Esophagus (tissue), 2 donors: ENCODE data around the gene TBC1D17. TPM values are rescaled to one million over a fixed set of nuclear protein-coding genes. Genes with fewer than 3 reads are reported as not detected.

Experiments used
- H3K27ac ChIP-seq, 2 donors: one replicate each; pipeline ENCODE4 v1.5.1; 2013; ENCODE audit warnings: low read depth in 2 of 2, mild to moderate bottlenecking in 2 of 2, inconsistent platforms in 1 of 2, low read length in 1 of 2, moderate library complexity in 1 of 2
- H3K27me3 ChIP-seq, 2 donors: one replicate each; pipeline ENCODE4 v1.6.1; 2013; ENCODE audit warnings: low read length in 2 of 2, control low read depth in 1 of 2, mild to moderate bottlenecking in 1 of 2; ENCODE audit not compliant: insufficient read depth in 2 of 2, control insufficient read depth in 1 of 2
- H3K36me3 ChIP-seq, 2 donors: one replicate each; pipeline ENCODE4 v1.6.1; 2013; ENCODE audit warnings: low read length in 1 of 2; ENCODE audit not compliant: control insufficient read depth in 2 of 2, insufficient read depth in 2 of 2
- H3K4me1 ChIP-seq, 2 donors: one replicate each; pipeline ENCODE4 v1.6.1; 2013; ENCODE audit warnings: low read length in 1 of 2; ENCODE audit not compliant: control insufficient read depth in 2 of 2, insufficient read depth in 2 of 2
- H3K4me3 ChIP-seq, 2 donors: one replicate each; pipeline ENCODE4 v1.5.1; 2013; ENCODE audit warnings: low read length in 2 of 2, mild to moderate bottlenecking in 2 of 2, low read depth in 1 of 2, moderate library complexity in 1 of 2
- H3K9me3 ChIP-seq, 2 donors: one replicate each; pipeline ENCODE4 v1.6.1; 2013; ENCODE audit warnings: mild to moderate bottlenecking in 2 of 2, low read depth in 1 of 2, low read length in 1 of 2, moderate library complexity in 1 of 2; ENCODE audit not compliant: control insufficient read depth in 2 of 2, insufficient read depth in 1 of 2
- WGBS, 2 donors: extraction: QIAGEN DNeasy Blood & Tissue Kit; methylation state at CpG; one replicate each; pipeline ENCODE4 v1.1.7; 2013; 5-methylcytosine and 5-hydroxymethylcytosine counted together
- polyA plus RNA-seq, 2 donors: library from polyadenylated mRNA; stranded (reverse); fragments of 200-250 nt; gene quantifications; one replicate each; pipeline ENCODE4 v1.2.3, GENCODE V29; 2013
- donor health status: healthy with polysubstance abuse.
- donor health status: Bipolar disorder and iron deficiency.

TBC1D17 gene
- polyA plus RNA-seq, 2 donors, result 21.8 to 32.6 TPM

- Histone ChIP-seq H3K36me3 (peaks cover 6 to 21% of the 10 kb centered on the region in 2 donors), H3K9me3 (no peaks in the 10 kb centered on the region), H3K4me3 (no peak overlapping the region), H3K27ac (no peak overlapping the region), H3K4me1 (peaks cover 0 to 6% of the 10 kb centered on the region in 2 donors), H3K27me3 (no peaks in the 10 kb centered on the region)
- WGBS, 2 donors, result 92 to 93% methylated on average over 23 of the region's 23 CpGs
These were observed 11.7 kb downstream of the TBC1D17 start for GRCh38 chr19:49889038-49889686.

- Histone ChIP-seq H3K36me3 (peaks cover 0 to 14% of the 10 kb centered on the region in 2 donors), H3K9me3 (no peaks in the 10 kb centered on the region), H3K27ac (peak overlapping the region in 1 of 2 donors; percentile 20), H3K27me3 (no peaks in the 10 kb centered on the region), H3K4me3 (peak overlapping the region; percentile 17 to 35), H3K4me1 (peaks cover 0 to 6% of the 10 kb centered on the region in 2 donors)
- 22 to 28% methylated on average over 69 to 71 of the region's 71 CpGs for WGBS, 2 donors
These were observed 12.3 kb downstream of the TBC1D17 start for GRCh38 chr19:49889687-49890348.

DNA sequence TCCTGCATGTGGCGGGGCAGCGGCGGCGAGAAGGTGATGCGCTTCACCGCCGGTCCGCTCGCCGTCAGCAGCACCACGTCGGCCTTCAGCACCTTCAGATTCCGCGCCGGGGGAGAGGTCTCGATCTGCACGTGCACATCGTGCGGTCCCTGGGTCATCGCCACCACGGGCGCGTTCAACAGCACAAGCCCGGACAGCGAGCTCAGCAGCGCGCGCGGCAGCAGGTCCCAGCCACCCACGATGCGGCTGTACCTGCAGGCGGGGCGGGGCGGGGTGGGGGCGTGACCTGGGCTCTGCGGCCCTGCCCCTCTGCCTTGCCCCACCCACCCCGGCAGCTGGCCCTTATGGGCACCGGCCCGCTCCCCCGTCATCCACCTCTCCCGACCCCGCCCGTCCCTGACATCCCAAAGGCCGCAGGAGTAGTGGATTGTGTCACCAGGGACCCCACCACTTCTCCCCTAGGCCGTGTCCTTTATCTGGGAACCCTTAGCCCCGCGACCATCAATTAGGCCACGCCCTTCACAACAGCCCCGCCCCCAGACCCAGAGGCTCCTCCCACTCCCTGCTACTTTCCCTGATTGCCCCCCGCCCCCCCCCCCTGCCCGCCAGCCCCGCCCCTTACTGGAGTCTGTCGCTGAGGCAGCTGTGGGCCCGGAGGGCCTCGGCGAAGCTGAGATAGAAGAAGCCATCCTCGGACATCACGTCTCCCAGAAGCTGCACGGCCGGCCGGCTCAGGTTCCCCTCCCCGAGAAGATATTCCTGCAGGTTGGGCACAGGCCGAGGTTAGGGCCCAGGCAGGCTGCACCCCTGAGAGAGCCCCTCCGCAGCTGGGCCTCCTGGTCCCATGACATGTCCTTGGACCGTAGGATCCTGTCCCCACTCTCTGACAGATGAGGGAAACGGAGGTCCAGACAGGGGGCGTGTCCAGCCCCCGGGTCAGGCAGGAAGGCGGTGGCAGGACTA, 13.1 kb downstream of the TBC1D17 start:
- H3K36me3 ChIP-seq, result peaks cover 0 to 12% of the 10 kb centered on the region in 2 donors
- H3K4me1 ChIP-seq, result peaks cover 0 to 6% of the 10 kb centered on the region in 2 donors
- no peaks in the 10 kb centered on the region for H3K27me3 ChIP-seq
- H3K27ac ChIP-seq, result peak overlapping the region in 1 of 2 donors; percentile 20
- peak overlapping the region; percentile 17 to 35 for H3K4me3 ChIP-seq
- peaks cover 0 to under 1% of the 10 kb centered on the region in 2 donors for H3K9me3 ChIP-seq
- 13 to 14% methylated on average over 65 to 68 of the region's 69 CpGs for WGBS, 2 donors

DNA sequence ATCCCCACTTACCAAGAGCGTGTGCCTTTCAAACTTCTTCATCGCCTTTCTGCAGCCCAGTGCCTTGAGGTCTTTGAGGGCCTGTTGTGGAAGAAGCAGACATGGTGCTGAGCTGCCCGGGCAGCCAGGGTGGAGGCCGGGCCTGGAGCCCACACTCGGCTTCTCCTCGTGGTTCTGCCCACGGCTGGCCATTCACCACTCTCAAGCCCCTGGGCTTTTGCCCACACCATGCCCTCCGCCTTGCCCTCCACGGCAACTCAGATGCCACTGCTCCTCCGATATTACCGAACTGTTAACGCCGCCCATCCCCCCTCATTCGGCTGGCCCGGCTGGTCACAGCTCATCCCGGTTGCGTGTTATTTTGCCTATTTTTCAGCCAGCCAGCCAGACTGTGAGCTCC, 13.9 kb downstream of the TBC1D17 start:
- Histone ChIP-seq H3K9me3 (peaks cover 0 to 2% of the 10 kb centered on the region in 2 donors), H3K4me1 (peaks cover 0 to 6% of the 10 kb centered on the region in 2 donors), H3K27me3 (no peaks in the 10 kb centered on the region), H3K27ac (no peak overlapping the region), H3K36me3 (peaks cover 0 to 11% of the 10 kb centered on the region in 2 donors), H3K4me3 (no peak overlapping the region)
- 83 to 85% methylated on average over 17 of the region's 17 CpGs for WGBS, 2 donors

GRCh38 chr19:49892716-49893115, 15.2 kb downstream of the TBC1D17 start:
- Histone ChIP-seq H3K27me3 (no peaks in the 10 kb centered on the region), H3K27ac (no peak overlapping the region), H3K36me3 (peaks cover 0 to 5% of the 10 kb centered on the region in 2 donors), H3K9me3 (peaks cover 0 to 2% of the 10 kb centered on the region in 2 donors), H3K4me1 (peaks cover 0 to 6% of the 10 kb centered on the region in 2 donors), H3K4me3 (no peak overlapping the region)
- 87 to 88% methylated on average over 1 of the region's 1 CpG for WGBS, 2 donors

DNA sequence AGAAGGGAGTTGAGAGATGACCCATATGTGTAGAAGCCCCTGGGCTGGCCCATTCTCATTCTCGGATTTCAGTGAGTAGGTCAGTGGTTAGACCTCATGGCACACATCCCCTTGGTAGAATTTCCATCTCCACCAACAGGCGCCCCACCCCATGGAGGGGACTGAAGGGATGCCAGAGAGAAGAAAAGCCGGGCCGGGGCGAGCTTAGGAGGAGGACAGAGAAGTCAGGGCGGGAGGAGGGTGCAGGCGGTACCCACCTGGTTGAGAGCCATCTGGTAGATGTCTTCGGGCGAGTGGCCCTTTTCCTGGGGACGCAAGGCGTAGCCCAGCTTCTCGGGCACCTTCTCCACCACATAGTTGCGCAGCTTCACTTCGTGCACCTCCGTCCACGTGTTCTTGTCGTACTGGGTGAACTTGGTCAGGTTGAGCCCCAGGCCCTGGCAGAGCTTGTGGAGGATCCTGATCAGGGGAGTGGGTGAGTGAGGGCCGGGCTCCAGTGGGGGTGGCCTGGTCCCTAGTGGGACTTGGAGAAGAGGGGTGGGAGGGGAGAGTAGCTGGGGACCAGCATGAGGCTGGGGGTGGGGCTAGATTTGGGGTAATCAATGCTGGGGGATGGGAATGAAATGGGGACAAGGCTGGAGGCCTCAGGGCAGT, 16.6 kb downstream of the TBC1D17 start:
- Histone ChIP-seq H3K36me3 (peaks cover 0 to 2% of the 10 kb centered on the region in 2 donors), H3K27me3 (no peaks in the 10 kb centered on the region), H3K9me3 (peaks cover 0 to 2% of the 10 kb centered on the region in 2 donors), H3K4me1 (peaks cover 0 to 6% of the 10 kb centered on the region in 2 donors), H3K27ac (no peak overlapping the region), H3K4me3 (no peak overlapping the region)
- whole genome bisulfite sequencing, 2 donors, result 91 to 94% methylated on average over 18 of the region's 18 CpGs

DNA sequence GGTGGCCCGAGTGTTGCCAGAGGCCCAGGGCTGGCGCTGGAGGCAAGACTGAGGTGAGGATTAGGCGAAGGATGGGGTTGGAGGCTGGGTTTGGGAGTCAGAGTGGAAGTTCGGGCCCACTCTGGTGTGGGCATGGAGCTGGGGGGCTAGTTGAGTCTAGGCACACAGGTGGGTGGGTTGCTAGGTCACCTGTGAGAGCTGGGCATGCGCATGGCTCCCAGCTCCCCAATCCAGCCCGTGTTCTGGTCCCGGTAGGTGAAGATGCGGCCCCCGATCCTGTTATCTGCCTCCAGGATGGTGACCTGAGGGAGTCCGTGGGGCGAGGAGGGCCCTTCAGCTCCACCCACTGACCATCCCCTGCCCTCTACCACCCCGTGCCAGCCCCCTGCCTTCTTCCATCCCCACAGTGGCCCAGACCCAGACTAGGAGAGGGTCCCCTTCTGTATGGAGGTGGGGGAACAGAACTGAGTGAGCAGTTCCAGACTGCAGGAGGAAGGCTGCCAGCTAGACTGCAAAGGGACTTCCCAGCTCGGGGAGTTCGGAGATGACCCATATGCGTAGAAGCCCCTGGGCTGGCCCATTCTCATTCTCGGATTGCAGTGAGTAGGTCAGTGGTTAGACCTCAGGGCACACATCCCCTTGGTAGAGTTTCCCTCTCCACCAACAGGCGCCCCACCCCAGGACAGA, 17.5 kb downstream of the TBC1D17 start:
- H3K4me1 ChIP-seq, result peaks cover 0 to 4% of the 10 kb centered on the region in 2 donors
- WGBS, 2 donors, result 75 to 77% methylated on average over 17 of the region's 17 CpGs
- no peaks in the 10 kb centered on the region for H3K27me3 ChIP-seq
- H3K9me3 ChIP-seq, result peaks cover 0 to 2% of the 10 kb centered on the region in 2 donors
- no peak overlapping the region for H3K4me3 ChIP-seq
- no peaks in the 10 kb centered on the region for H3K36me3 ChIP-seq
- no peak overlapping the region for H3K27ac ChIP-seq

DNA sequence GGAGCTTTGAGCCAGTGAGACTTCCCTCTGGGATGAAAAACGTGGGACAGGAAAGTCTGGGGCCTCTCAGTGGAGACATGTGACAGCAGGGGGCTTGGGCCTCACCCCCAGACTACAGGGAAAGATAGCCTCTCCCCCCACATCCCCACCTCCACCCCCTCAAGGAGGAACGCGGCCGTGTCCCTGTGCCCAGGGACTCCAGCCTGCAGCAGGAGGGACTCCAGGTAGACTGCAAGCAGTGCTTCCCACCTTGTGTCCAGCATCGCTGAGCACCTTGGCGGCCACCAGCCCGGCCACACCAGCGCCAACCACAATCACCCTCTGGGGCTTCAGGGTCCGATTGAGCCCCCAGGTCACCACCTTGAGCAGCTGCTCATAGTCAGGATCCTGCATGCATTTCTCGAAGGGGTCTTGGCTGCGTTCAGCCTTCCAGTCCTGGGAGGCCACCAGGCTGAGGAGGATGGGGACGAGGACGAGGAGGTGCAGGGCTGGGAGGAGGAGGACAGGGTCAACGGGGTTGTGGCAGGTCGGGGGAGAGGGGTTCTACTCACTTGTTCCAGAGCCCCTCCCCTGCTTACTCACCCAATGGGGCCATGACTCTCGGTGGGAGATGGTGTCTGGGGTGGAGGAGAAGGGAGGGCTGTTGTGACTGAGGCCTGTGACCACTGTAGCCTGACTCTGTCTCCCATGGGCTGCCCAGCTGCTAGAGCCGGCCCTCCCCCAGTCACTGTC, 18.2 kb downstream of the TBC1D17 start:
- H3K27me3 ChIP-seq, result no peaks in the 10 kb centered on the region
- 64 to 69% methylated on average over 17 of the region's 17 CpGs for WGBS, 2 donors
- no peaks in the 10 kb centered on the region for H3K36me3 ChIP-seq
- peaks cover 0 to 2% of the 10 kb centered on the region in 2 donors for H3K9me3 ChIP-seq
- H3K27ac ChIP-seq, result no peak overlapping the region
- H3K4me3 ChIP-seq, result no peak overlapping the region
- H3K4me1 ChIP-seq, result no peaks in the 10 kb centered on the region
